KMS-11 (cell line): ENCODE measurements around the gene PDXK.
A peak's percentile ranks its signal among the peaks of the same experiment; 100 is the strongest.

Source experiments
- H2AFZ ChIP-seq: fragments of 200-600 bp; sonication (generic); 2 replicates; pipeline ENCODE4 v1.6.1; 2016; ENCODE audit warnings: antibody characterized with exemption, mixed run types, low read depth
- H3K27ac ChIP-seq: fragments of 200-600 bp; sonication (generic); 2 replicates; pipeline ENCODE4 v1.6.1; 2016; ENCODE audit warnings: mild to moderate bottlenecking, mixed run types
- H3K27me3 ChIP-seq: fragments of 200-600 bp; sonication (generic); 2 replicates; pipeline ENCODE4 v1.6.1; 2017; ENCODE audit warnings: mild to moderate bottlenecking, low read depth, mixed run types, moderate library complexity; ENCODE audit not compliant: insufficient read depth
- H3K36me3 ChIP-seq: fragments of 200-600 bp; sonication (generic); 2 replicates; pipeline ENCODE4 v1.6.1; 2017; ENCODE audit warnings: mild to moderate bottlenecking, mixed run types; ENCODE audit not compliant: insufficient read depth
- H3K4me1 ChIP-seq: fragments of 200-600 bp; sonication (generic); 2 replicates; pipeline ENCODE4 v1.6.1; 2016; ENCODE audit warnings: mild to moderate bottlenecking, low read depth, mixed run types; ENCODE audit not compliant: poor library complexity, severe bottlenecking
- H3K4me2 ChIP-seq: fragments of 200-600 bp; sonication (generic); 2 replicates; pipeline ENCODE4 v1.7.0; 2016; ENCODE audit warnings: mild to moderate bottlenecking, mixed run types
- H3K4me3 ChIP-seq: fragments of 200-600 bp; sonication (generic); IDR thresholded peaks from 2 replicates; pipeline ENCODE4 v1.6.1; 2017; ENCODE audit warnings: low read depth, low read length, mixed read lengths; ENCODE audit not compliant: insufficient read depth
- H3K79me2 ChIP-seq: fragments of 200-600 bp; sonication (generic); 2 replicates; pipeline ENCODE4 v1.6.1; 2016; ENCODE audit warnings: low read depth, mixed run types; ENCODE audit not compliant: insufficient read depth
- H3K9ac ChIP-seq: fragments of 200-600 bp; sonication (generic); 2 replicates; pipeline ENCODE4 v1.6.1; 2016; ENCODE audit warnings: mild to moderate bottlenecking, mixed run types
- H4K20me1 ChIP-seq: fragments of 200-600 bp; sonication (generic); 2 replicates; pipeline ENCODE4 v1.6.1; 2016; ENCODE audit warnings: mild to moderate bottlenecking, mixed run types; ENCODE audit not compliant: insufficient read depth
- TF ChIP-seq, protein P1 (sequence below): fragments of 200-600 bp; sonication (generic); conservative IDR thresholded peaks from 2 replicates; pipeline ENCODE4 v1.6.1; 2017; ENCODE audit warnings: low read depth, mild to moderate bottlenecking, antibody characterized with exemption, low read length, moderate library complexity, mixed read lengths

PDXK gene

DNA sequence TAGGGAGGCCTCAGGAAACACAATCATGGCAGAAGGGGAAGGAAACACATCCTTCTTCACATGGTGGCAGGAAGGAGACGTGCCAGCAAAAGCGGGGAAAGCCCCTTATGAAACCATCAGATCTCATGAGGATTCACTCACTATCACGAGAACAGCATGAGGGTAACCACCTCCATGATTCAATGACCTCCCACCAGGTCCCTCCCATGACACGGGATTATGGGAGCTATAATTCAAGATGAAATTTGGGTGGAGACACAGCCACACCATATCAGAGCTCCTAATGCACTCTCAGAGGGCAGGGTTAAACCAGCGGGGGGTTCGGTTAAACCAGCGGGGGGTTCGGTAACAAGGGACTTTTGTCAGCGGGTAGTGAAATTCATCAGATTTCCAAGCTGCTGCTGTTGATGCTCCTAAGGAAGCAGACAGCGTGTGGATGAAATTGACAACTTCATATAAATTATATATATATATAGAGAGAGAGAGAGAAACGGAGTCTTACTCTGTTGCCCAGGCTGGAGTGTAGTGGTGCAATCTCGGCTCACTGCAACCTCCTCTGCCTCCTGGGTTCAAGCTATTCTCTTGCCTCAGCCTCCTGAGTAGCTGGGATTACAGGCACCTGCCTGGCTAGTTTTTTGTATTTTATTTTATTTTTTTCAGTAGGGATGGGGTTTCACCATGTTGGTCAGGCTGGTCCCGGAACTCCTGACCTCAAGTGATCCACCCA is 52.9 kb downstream of the PDXK start:
- no peak overlapping the region for H2AFZ ChIP-seq
- H3K79me2 ChIP-seq: no peaks in the 10 kb centered on the region
- H3K27ac ChIP-seq: no peak overlapping the region
- TF ChIP-seq, protein P1, sequence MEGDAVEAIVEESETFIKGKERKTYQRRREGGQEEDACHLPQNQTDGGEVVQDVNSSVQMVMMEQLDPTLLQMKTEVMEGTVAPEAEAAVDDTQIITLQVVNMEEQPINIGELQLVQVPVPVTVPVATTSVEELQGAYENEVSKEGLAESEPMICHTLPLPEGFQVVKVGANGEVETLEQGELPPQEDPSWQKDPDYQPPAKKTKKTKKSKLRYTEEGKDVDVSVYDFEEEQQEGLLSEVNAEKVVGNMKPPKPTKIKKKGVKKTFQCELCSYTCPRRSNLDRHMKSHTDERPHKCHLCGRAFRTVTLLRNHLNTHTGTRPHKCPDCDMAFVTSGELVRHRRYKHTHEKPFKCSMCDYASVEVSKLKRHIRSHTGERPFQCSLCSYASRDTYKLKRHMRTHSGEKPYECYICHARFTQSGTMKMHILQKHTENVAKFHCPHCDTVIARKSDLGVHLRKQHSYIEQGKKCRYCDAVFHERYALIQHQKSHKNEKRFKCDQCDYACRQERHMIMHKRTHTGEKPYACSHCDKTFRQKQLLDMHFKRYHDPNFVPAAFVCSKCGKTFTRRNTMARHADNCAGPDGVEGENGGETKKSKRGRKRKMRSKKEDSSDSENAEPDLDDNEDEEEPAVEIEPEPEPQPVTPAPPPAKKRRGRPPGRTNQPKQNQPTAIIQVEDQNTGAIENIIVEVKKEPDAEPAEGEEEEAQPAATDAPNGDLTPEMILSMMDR: no peak
- H4K20me1 ChIP-seq: no peaks in the 10 kb centered on the region
- no peak overlapping the region for H3K4me2 ChIP-seq
- no peaks in the 10 kb centered on the region for H3K27me3 ChIP-seq
- no peak overlapping the region for H3K9ac ChIP-seq
- no peak overlapping the region for H3K4me3 ChIP-seq
- peaks cover 6% of the 10 kb centered on the region for H3K4me1 ChIP-seq
- H3K36me3 ChIP-seq: no peaks in the 10 kb centered on the region

DNA sequence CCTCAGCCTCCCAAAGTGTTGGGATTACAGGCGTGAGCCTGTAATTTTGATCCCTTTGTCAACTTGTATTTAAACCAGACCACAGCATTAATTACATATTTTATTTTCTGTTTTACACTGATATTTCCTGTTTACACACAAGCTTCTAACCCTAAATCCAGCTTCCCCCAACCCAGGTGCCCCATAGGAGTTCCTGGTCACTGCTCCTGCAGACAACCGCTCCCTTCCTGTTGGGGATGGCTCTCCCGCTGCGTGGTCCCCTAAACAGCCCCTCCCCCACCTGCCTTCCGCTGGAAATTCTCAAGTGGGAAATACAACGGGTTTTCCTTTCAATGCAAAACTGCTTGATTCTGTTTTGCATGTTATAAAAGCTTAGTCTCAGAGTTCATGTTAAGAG is 53.5 kb downstream of the PDXK start:
- Histone ChIP-seq H3K4me1 (peaks cover 6% of the 10 kb centered on the region), H3K4me3 (no peak overlapping the region), H4K20me1 (no peaks in the 10 kb centered on the region), H2AFZ (no peak overlapping the region), H3K27me3 (no peaks in the 10 kb centered on the region), H3K9ac (no peak overlapping the region), H3K4me2 (no peak overlapping the region), H3K36me3 (no peaks in the 10 kb centered on the region), H3K27ac (no peak overlapping the region), H3K79me2 (no peaks in the 10 kb centered on the region)
- TF ChIP-seq, protein P1: no peak

DNA sequence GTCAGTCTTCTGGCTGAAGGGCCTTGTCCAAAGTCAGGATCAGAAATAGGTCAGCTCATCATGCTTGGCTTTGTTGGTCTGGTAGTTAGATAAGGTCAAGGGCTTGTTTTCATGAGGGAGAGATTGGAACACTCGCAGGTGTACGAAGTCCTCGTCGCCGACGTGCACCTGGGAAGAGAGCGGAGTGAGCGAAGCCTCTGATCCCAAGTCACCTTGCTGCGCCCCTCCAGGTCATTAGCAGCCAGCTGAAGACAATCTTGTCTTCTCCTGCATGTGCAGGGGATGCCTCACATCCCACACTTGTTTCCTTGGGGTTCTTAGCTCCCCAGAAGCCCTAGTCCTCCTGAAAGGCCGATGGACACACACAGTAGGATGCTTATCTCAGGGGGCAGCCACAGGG is 55.2 kb downstream of the PDXK start:
- H3K79me2 ChIP-seq: no peaks in the 10 kb centered on the region
- H3K36me3 ChIP-seq: no peaks in the 10 kb centered on the region
- no peak overlapping the region for H3K4me2 ChIP-seq
- H2AFZ ChIP-seq: no peak overlapping the region
- H3K9ac ChIP-seq: no peak overlapping the region
- H3K27ac ChIP-seq: no peak overlapping the region
- peaks cover 14% of the 10 kb centered on the region for H3K4me1 ChIP-seq
- no peak overlapping the region for H3K4me3 ChIP-seq
- H3K27me3 ChIP-seq: no peaks in the 10 kb centered on the region
- H4K20me1 ChIP-seq: no peaks in the 10 kb centered on the region
- TF ChIP-seq, protein P1: no peak

DNA sequence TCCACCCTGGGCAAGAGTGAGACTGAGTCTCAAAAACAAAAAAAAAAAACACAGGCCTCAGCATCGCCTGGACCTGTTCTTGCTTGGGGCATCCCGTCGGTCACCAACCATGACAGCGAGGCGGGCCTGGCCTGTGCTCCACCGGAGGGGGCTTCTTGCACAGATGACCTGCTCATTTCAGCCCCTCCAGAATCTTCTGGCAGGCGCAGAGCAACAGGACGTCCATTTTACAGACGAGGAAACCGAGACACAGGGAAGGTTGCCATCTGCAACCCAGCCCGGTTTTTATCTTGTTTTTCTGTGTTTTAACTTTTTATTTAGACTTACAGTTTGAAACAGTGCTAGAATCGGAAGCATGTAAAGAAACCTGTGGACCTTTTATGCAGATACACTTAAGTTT is 56.3 kb downstream of the PDXK start:
- peaks cover 25% of the 10 kb centered on the region for H3K4me1 ChIP-seq
- H3K27ac ChIP-seq: no peak overlapping the region
- peak overlapping the region; percentile 67 for H3K4me2 ChIP-seq
- TF ChIP-seq, protein P1: no peak
- no peaks in the 10 kb centered on the region for H3K79me2 ChIP-seq
- H3K4me3 ChIP-seq: no peak overlapping the region
- H4K20me1 ChIP-seq: no peaks in the 10 kb centered on the region
- no peaks in the 10 kb centered on the region for H3K36me3 ChIP-seq
- H2AFZ ChIP-seq: peak overlapping the region; percentile 68; the same call in 1 of the 2 replicates
- peak overlapping the region; percentile 53; the same call in 1 of the 2 replicates for H3K9ac ChIP-seq
- no peaks in the 10 kb centered on the region for H3K27me3 ChIP-seq
